MV-4-11 (cell line): ENCODE data around the gene POLQ.
"Not testable (repeated sequence)": the region's sequence is repeated elsewhere in the genome, so short reads cannot be mapped to it uniquely, and the experiment has no call there.

Experiments used
- DNase-seq: peaks from one replicate; lab custom pipeline; 2025; lab: John Stamatoyannopoulos, UW

POLQ gene

GRCh38 chr3:121418182-121418581, 127.6 kb downstream of the POLQ start:
- DNase-seq = no peak

GRCh38 chr3:121414924-121415323, 130.9 kb downstream of the POLQ start:
- DNase-seq = no peak

GRCh38 chr3:121411523-121411922, 134.3 kb downstream of the POLQ start:
- DNase-seq = no peak

- DNase-seq = no peak
Measured at GRCh38 chr3:121405631-121406030, 140.2 kb downstream of the POLQ start.

DNA sequence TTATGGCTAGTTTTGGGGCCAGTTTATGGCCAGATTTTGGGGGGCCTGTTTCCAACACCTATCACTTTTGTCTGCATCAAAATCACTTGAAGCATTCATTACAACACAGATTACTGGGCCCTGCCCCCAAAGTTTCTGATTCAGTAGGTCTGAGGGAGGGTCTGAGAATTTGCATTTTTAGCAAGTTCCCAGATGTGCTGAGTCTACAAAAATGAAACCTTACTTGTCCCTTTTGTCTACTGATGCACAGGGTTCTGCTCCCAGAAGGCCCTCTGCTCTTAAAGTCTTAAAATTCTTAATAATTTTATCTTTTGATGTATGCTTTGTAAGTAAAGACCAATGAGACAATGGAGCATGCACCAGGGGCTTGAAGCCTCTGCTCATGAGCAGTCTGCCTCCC, 146.0 kb downstream of the POLQ start:
- no peak for DNase-seq

DNA sequence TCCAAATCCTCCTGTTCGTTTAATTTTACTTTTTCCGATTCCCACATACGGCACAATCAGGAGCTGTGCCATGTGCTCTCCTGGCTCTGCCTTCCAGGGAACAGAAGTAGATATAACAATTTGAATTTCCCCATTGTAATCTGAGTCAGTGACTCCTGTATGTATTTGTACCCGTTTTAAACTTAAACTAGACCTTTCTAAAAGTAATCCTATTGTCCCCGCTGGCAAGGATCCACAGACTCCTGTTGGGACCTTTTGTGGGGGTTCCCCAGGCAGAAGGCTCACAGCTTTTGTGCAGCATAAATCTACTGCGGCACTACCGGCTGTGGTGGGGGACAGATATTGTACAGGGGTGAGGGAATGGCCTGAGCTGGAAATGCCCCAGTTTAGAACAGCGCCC, 147.7 kb downstream of the POLQ start:
- DNase-seq = not testable (repeated sequence)

DNA sequence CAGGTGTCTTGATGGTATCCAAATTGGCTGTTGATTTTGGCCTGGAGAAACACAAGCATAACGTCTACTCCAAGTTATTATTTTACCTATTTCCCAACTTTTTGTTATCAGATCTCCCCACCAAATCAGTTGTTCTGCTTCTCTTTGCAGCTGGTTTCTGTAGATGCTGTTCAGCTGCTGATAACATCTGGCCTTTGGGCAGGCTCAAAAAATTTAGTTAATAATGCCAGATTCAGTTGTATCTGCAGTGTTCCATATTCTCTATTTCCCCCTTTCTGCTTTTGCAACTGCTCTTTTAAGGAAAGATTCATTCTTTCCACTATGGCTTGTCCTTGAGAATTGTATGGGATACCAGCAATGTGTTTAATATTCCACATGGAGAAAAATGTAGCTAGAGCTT, 149.8 kb downstream of the POLQ start:
- not testable (repeated sequence) for DNase-seq

DNA sequence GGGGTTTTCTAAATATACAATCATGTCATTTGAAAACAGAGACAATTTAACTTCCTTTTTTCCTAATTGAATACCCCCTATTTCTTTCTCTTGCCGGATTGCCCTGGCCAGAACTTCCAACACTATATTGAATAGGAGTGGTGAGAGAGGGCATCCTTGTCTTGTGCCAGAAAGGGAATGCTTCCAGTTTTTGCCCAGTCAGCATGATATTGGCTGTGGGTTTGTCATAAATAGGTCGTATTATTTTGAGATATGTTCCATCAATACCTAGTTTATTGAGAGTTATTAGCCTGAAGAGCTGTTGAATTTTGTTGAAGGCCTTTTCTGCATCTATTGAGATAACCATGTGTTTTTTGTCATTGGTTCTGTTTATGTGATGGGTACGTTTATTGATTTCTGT, 157.5 kb downstream of the POLQ start:
- not testable (repeated sequence) for DNase-seq
